Lung (tissue), 12 donors: ENCODE results near the gene NLGN4Y. TPM values are rescaled to one million over a fixed set of nuclear protein-coding genes. Genes with fewer than 3 reads are reported as not detected.

Experiments
- ATAC-seq: fragments of 200-7000 bp; cut with Tn5 transposase; one replicate; pipeline ENCODE4 v1.9.1; 2020; ENCODE audit warnings: moderate number of reproducible peaks; ENCODE audit not compliant: insufficient read depth, low FRiP score
- DNase-seq, 3 donors: peaks; one replicate each; pipeline ENCODE4 v3.0.0-alpha.2; 2013 to 2017
- H3K27ac ChIP-seq, 2 donors: one replicate each; pipeline ENCODE4 v1.5.1; 2013; ENCODE audit warnings: mild to moderate bottlenecking in 2 of 2, moderate library complexity in 2 of 2, control low read depth in 1 of 2, inconsistent platforms in 1 of 2, low read depth in 1 of 2, low read length in 1 of 2
- H3K27me3 ChIP-seq, 3 donors: one replicate each; pipeline ENCODE4 v1.5.1; 2013; ENCODE audit warnings: low read length in 2 of 3; ENCODE audit not compliant: control insufficient read depth in 3 of 3, insufficient read depth in 3 of 3
- H3K36me3 ChIP-seq, 4 donors: one replicate each; pipeline ENCODE4 v1.5.1; 2013; ENCODE audit warnings: low read length in 4 of 4, mild to moderate bottlenecking in 1 of 4, moderate library complexity in 1 of 4; ENCODE audit not compliant: control insufficient read depth in 4 of 4, insufficient read depth in 4 of 4
- H3K4me1 ChIP-seq, 5 donors: one replicate each; pipeline ENCODE4 v1.5.1; 2013; ENCODE audit warnings: low read length in 5 of 5, mild to moderate bottlenecking in 2 of 5, moderate library complexity in 1 of 5; ENCODE audit not compliant: control insufficient read depth in 5 of 5, insufficient read depth in 5 of 5
- H3K4me3 ChIP-seq: one replicate; pipeline ENCODE4 v1.5.1; 2013; ENCODE audit warnings: mild to moderate bottlenecking, control low read depth, moderate library complexity
- H3K9ac ChIP-seq, 2 donors: one replicate each; pipeline ENCODE4 v1.5.1; 2013; ENCODE audit warnings: low read length in 2 of 2, control low read depth in 1 of 2; ENCODE audit not compliant: insufficient read depth in 1 of 2
- H3K9me3 ChIP-seq, 4 donors: one replicate each; pipeline ENCODE4 v1.5.1; 2013; ENCODE audit warnings: low read length in 3 of 4, mild to moderate bottlenecking in 1 of 4, moderate library complexity in 1 of 4; ENCODE audit not compliant: control insufficient read depth in 4 of 4, insufficient read depth in 3 of 4
- CTCF ChIP-seq: IDR thresholded peaks from 2 replicates; pipeline ENCODE4 v1.5.1; 2012; ENCODE audit warnings: mild to moderate bottlenecking; ENCODE audit errors: control extremely low read depth, extremely low read depth
- WGBS, 2 donors: extraction: QIAGEN DNeasy Blood & Tissue Kit; methylation state at CpG; one replicate each; pipeline ENCODE4 v1.1.7; 2013; 5-methylcytosine and 5-hydroxymethylcytosine counted together
- polyA plus RNA-seq, 2 donors: library from polyadenylated mRNA; stranded (reverse); fragments of 200-250 nt; gene quantifications; one replicate each; pipeline ENCODE4 v1.2.1, GENCODE V29; 2013
- total RNA-seq, 2 donors: library from RNA; depleted of rRNA in 1 of 2; stranded (reverse); fragments of >200 nt in 1 of 2; gene quantifications; one replicate each; pipeline ENCODE4 v1.2.1, GENCODE V29; 2014 to 2021
- donor health status: control.
- donor health status: control.
- donor health status: Bipolar disorder and iron deficiency.
- donor health status: healthy.
- donor health status: DM: yes; HTN: yes; CAD: no.

The NLGN4Y gene
- total and polyA plus RNA-seq, 4 donors, result 0.06 to 1.5 TPM; not detected in 2

- 96% methylated on average over 3 of the region's 3 CpGs; no CpG with 5 or more reads in 1 of the 2 donors for WGBS, 2 donors
- Histone ChIP-seq H3K4me3 (no peak overlapping the region), H3K27me3 (no peaks in the 10 kb centered on the region), H3K36me3 (no peaks in the 10 kb centered on the region), H3K27ac (no peak overlapping the region), H3K9me3 (no peaks in the 10 kb centered on the region), H3K4me1 (no peaks in the 10 kb centered on the region), H3K9ac (no peak overlapping the region)
- ATAC-seq (no peak), DNase-seq (no peak)
- TF ChIP-seq CTCF, result no peak
Observed at GRCh38 chrY:14802125-14802524, 277.8 kb downstream of the NLGN4Y start.

GRCh38 chrY:14804041-14804440, 279.7 kb downstream of the NLGN4Y start:
- Histone ChIP-seq H3K9ac (no peak overlapping the region), H3K27me3 (no peaks in the 10 kb centered on the region), H3K9me3 (no peaks in the 10 kb centered on the region), H3K4me1 (no peaks in the 10 kb centered on the region), H3K4me3 (no peak overlapping the region), H3K27ac (no peak overlapping the region), H3K36me3 (no peaks in the 10 kb centered on the region)
- DNase-seq (no peak), ATAC-seq (no peak)
- no peak for TF ChIP-seq CTCF

- Histone ChIP-seq H3K27me3 (no peaks in the 10 kb centered on the region), H3K36me3 (no peaks in the 10 kb centered on the region), H3K4me1 (no peaks in the 10 kb centered on the region), H3K27ac (no peak overlapping the region), H3K4me3 (no peak overlapping the region), H3K9me3 (no peaks in the 10 kb centered on the region), H3K9ac (no peak overlapping the region)
- ATAC-seq, result no peak
- no peak for TF ChIP-seq CTCF
- DNase-seq, result no peak
Observed at GRCh38 chrY:14818452-14818851, 294.1 kb downstream of the NLGN4Y start.

- 90% methylated on average over 2 of the region's 2 CpGs; no CpG with 5 or more reads in 1 of the 2 donors for WGBS, 2 donors
- ATAC-seq (no peak), DNase-seq (peak in 1 of 3 donors; percentile 53)
- Histone ChIP-seq H3K9ac (no peak overlapping the region), H3K4me1 (no peaks in the 10 kb centered on the region), H3K36me3 (no peaks in the 10 kb centered on the region), H3K27ac (no peak overlapping the region), H3K4me3 (no peak overlapping the region), H3K9me3 (no peaks in the 10 kb centered on the region), H3K27me3 (no peaks in the 10 kb centered on the region)
- TF ChIP-seq CTCF, result no peak
Observed at GRCh38 chrY:14822201-14822600, 297.9 kb downstream of the NLGN4Y start.
